ENCODE results near the gene RBX1.
"Not testable (repeated sequence)": the region's sequence is repeated elsewhere in the genome, so short reads cannot be mapped to it uniquely, and the experiment has no call there.

RBX1 gene

GRCh38 chr22:41000941-41001721 is 50.0 kb downstream of the RBX1 start:
- DNase-seq (ENCODE audit: low read depth), result no peak
- TF ChIP-seq, protein P1, sequence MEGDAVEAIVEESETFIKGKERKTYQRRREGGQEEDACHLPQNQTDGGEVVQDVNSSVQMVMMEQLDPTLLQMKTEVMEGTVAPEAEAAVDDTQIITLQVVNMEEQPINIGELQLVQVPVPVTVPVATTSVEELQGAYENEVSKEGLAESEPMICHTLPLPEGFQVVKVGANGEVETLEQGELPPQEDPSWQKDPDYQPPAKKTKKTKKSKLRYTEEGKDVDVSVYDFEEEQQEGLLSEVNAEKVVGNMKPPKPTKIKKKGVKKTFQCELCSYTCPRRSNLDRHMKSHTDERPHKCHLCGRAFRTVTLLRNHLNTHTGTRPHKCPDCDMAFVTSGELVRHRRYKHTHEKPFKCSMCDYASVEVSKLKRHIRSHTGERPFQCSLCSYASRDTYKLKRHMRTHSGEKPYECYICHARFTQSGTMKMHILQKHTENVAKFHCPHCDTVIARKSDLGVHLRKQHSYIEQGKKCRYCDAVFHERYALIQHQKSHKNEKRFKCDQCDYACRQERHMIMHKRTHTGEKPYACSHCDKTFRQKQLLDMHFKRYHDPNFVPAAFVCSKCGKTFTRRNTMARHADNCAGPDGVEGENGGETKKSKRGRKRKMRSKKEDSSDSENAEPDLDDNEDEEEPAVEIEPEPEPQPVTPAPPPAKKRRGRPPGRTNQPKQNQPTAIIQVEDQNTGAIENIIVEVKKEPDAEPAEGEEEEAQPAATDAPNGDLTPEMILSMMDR (IDR thresholded peaks at IDR 0.05; ENCODE audit: low read depth, low read length, missing control alignments), result no peak

GRCh38 chr22:41001722-41002122 is 50.5 kb downstream of the RBX1 start:
- TF ChIP-seq, protein P1 (IDR thresholded peaks at IDR 0.05; ENCODE audit: low read depth, low read length, missing control alignments), result no peak
- no peak for DNase-seq (ENCODE audit: low read depth)
- H3K4me3 ChIP-seq (ENCODE audit: low read depth, low read length), result no peak overlapping the region

More at GRCh38 chr22:41000941-41001721, 50.0 kb downstream of the RBX1 start:
- H3K4me3 ChIP-seq (ENCODE audit: low read depth, low read length), result no peak overlapping the region

DNA sequence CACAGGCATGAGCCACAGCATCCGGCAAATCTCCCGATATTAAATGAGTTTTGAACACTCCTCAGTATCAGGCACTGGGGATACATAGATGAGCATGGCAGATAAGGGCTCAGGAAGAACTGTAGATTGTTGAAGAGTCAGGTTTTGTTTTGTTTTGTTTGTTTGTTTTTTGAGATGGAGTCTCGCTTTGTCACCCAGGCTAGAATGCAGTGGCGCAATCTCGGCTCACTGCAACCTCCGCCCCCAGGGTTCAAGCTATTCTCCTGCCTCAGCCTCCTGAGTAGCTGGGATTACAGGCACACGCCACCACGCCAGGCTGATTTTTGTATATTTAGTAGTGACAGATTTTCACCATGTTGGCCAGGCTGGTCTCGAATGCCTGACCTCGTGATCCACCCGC is 51.2 kb downstream of the RBX1 start:
- DNase-seq (ENCODE audit: low read depth); H3K4me3 ChIP-seq (ENCODE audit: low read depth, low read length): not testable (repeated sequence)

DNA sequence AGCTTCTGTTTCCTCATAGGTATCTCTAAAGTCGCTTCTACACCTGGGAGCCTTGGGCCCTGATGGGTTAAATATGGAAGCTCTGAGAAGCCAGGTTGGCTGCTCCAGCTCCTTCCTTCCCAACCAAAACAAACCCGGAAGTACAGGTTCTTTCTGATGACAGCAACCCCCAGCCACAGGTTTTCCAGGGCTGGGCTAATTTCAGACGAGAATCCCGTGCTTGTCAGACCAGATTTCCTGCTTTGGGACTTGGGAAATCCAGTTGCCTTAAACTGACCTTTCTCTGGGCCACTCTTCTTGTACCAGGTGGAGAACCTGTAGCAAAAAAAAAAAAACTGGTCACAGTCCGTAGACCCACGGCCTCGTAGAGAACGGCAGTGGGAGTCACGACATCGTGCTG is 51.9 kb downstream of the RBX1 start:
- no peak overlapping the region for H3K4me3 ChIP-seq (ENCODE audit: low read depth, low read length)
- no peak for DNase-seq (ENCODE audit: low read depth)
- TF ChIP-seq, protein P1 (IDR thresholded peaks at IDR 0.05; ENCODE audit: low read depth, low read length, missing control alignments), result no peak

- no peak for DNase-seq (ENCODE audit: low read depth)
- TF ChIP-seq, protein P1 (IDR thresholded peaks at IDR 0.05; ENCODE audit: low read depth, low read length, missing control alignments), result no peak
- H3K4me3 ChIP-seq (ENCODE audit: low read depth, low read length), result no peak overlapping the region
These were observed 52.8 kb downstream of the RBX1 start for GRCh38 chr22:41003976-41004375.

DNA sequence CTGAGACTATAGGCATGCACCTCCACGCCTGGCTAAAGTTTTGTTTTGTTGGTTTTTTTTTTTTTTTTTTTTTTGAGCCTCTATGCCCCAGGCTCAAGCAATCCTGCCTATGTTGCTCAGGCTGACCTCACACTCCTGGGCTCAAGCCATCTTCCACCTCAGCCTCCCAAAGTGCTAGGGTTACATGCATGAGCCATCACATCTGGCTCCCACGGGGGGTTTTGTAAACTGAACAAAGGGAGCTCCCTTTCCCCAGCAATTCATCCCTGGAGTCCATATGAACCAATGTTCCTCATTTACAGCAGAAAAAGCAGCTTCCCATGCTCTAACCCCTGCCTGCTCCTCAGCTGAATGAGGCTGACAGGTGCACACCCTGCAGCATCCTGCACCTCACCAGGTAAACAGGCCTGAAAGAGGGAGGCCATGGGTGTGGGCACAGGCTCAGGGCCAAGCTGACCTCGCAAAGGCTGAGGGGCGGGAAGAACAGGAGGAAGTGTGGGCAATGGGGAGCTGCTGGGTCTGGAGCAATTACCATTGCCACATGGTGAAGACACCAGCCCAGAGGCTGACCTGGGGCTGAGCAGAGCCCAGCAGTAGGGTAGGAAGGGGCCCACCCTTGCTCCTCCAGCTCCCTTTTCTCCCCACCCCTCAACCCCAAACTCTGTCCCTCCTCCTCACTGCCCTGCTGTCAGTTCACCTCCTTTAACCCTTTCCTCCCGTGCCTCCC is 58.2 kb downstream of the RBX1 start:
- DNase-seq (ENCODE audit: low read depth), result no peak
- H3K4me3 ChIP-seq (ENCODE audit: low read depth, low read length), result no peak overlapping the region
- TF ChIP-seq, protein P1 (IDR thresholded peaks at IDR 0.05; ENCODE audit: low read depth, low read length, missing control alignments), result no peak

GRCh38 chr22:41015003-41015402 is 63.8 kb downstream of the RBX1 start:
- no peak for DNase-seq (ENCODE audit: low read depth)
- TF ChIP-seq, protein P1 (IDR thresholded peaks at IDR 0.05; ENCODE audit: low read depth, low read length, missing control alignments), result no peak
- no peak overlapping the region for H3K4me3 ChIP-seq (ENCODE audit: low read depth, low read length)
